T47D (cell line): ENCODE results near the gene ZBTB16.

Source experiments
- DNase-seq, 2 experiments: peaks; one replicate each; pipeline versions ENCODE4 v3.0.0 to v3.0.0-alpha.2; 2011 to 2012; ENCODE audit warnings: low read depth in 1 of 2, low spot score in 1 of 2
- JUND ChIP-seq: IDR thresholded peaks from 2 replicates; pipeline ENCODE4 v1.6.1; 2012; ENCODE audit warnings: low read depth
- in situ Hi-C: cut with HindIII; loops from 2 replicates; pipeline ENCODE4 v1.10.0; 2016; ENCODE audit warnings: low sequenced_read_pairs, low pct_unique_long_range_greater_than_20kb

Gene ZBTB16

GRCh38 chr11:114230031-114230704 lies 170.7 kb downstream of the ZBTB16 start:
- DNase-seq, result no peak
- in situ Hi-C loops, result no loop called here
- no peak for TF ChIP-seq JUND

DNA sequence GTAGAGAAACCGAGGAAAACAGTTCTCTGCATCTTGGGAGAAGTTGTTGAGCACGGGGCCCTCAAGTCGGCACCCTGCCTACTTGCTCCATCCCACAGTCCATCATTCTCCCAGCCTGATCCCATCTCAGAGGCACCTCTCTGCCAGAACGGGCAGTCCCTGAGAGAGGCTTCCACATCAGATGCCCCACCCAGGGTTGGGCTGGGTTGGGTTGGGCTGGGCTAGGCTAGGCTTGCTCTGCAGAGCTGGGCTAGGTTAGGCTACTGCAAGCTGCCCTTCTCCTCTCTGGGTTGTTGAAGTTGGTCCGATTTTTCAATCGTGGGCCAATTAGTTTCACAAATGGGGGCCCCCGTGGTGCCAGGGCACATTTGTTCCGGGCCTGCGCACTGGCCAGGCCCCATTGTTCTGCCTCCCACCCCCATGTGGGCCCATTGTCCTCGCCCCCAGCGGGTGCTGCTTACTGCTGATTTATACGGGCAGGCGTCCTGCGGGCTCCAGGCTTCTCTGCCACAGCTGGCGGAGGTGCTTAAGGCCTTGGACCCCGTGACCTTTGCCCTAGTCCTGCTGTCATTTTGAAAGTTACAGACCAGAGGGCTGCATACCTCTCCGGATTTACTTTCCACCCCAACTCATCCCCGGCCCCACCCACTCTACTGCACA lies 173.0 kb downstream of the ZBTB16 start:
- DNase-seq, result no peak
- in situ Hi-C loops, result no loop called here
- no peak for TF ChIP-seq JUND

- DNase-seq, result peak; percentile 81 to 93
- TF ChIP-seq JUND, result no peak
- in situ Hi-C loops, result no loop called here
These were observed 174.2 kb downstream of the ZBTB16 start for GRCh38 chr11:114233755-114234154.

GRCh38 chr11:114236829-114237228 lies 177.3 kb downstream of the ZBTB16 start:
- in situ Hi-C loops, result no loop called here
- DNase-seq, result no peak
- no peak for TF ChIP-seq JUND

DNA sequence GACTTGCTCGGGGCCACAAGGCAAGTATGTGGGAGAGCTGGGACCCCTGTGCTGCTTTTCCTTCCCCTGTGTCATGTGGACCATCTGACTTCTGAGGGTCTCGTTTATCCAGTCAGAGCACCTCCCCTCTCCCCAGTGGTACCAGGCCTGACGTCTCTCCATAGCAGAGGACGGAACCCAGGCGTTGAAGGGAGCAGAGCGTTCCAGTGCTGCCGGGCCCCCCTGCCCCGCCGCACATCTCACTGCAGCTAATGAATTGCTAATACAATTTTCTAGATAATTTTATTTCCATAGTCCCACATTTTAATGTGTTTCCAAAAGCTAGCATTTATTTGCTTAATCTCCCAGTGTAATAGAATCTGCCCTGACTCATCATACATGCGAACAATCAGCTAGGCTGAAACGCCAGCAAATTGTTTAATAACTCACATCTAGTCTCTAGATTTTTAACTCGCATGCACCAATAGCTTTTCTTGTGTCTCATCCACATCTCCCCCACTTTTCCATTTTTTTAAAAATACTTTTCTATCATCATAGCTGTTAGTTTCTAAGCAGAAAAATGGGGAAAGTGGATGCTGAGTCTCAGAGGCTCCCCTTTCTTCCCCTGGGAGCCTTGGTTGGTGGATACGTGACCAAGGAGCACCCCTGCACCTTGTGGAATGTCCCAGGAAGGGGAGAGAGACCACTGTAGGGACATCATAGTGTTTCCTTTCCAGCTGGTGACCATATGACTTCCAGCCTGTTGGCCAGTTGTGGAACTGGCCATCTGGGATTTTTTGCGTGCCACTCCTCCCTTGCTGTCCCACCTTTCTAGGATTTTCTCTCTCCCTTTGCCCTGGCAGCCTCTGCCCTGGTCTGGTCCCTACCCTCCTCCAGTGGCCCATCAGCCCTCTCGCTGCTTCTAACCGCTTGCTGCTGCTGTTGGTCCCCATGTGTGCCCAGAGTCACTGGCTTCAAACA lies 178.1 kb downstream of the ZBTB16 start:
- in situ Hi-C loops, result no loop called here
- TF ChIP-seq JUND, result no peak
- no peak for DNase-seq

DNA sequence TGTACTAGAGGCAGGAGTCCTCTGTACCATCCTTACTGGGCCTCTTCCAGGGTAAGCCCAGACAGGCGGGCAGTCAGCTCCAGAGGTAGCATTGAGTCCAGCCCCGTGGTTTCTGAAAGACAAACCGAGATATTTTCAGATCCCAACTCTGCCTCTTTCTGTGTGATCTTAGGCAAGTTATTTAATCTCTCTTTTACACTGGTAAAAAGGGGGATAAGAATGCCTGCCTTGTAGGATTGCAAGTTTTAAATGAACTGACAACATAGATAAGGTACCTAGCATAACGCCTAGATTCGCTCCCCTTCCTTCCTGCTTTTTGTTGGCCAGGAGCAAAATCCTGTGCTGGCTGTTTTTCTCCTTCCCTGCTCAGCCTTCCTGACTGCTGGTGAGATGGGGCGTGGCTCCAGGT lies 180.2 kb downstream of the ZBTB16 start:
- DNase-seq, result no peak

GRCh38 chr11:114242032-114242431 lies 182.5 kb downstream of the ZBTB16 start:
- in situ Hi-C loops, result no loop called here
- DNase-seq, result no peak
- TF ChIP-seq JUND, result no peak

More for the DNA sequence above, 180.2 kb downstream of the ZBTB16 start:
- in situ Hi-C loops, result no loop called here
- no peak for TF ChIP-seq JUND

GRCh38 chr11:114243461-114244372 lies 184.2 kb downstream of the ZBTB16 start:
- in situ Hi-C loops, result no loop called here
- TF ChIP-seq JUND, result no peak
- no peak for DNase-seq

DNA sequence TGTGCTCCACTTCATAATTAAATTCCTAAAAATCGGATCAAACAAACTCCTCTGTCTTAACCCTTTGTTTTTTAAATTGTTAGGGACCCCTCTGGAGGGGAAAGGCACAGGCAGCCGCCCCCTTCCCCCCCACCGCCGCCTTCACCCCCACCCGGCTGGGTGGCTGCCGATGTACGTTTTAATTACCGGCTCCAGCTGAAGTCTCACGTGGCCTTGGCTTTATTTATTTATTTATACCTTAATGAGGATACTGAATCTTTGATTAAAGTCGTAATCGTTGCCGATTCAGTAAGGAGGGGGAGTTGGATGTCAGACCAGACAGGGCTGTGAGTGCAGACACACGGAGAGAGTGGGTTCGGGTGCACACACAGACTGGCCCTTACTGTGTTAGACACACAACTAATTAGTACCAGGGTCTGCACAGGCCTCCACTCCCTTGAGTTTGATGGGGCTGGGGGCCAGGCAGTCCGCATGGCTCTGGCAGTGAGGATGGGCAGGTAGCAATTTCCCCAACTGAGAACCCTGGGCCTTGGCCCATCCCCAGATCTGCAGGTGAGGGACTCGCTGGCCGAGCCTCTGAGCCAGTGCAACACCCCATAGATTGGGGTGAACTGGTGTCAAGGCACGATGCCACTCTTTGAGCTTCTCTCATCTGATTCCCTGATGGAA lies 185.3 kb downstream of the ZBTB16 start:
- in situ Hi-C loops, result no loop called here
- no peak for TF ChIP-seq JUND
- no peak for DNase-seq

DNA sequence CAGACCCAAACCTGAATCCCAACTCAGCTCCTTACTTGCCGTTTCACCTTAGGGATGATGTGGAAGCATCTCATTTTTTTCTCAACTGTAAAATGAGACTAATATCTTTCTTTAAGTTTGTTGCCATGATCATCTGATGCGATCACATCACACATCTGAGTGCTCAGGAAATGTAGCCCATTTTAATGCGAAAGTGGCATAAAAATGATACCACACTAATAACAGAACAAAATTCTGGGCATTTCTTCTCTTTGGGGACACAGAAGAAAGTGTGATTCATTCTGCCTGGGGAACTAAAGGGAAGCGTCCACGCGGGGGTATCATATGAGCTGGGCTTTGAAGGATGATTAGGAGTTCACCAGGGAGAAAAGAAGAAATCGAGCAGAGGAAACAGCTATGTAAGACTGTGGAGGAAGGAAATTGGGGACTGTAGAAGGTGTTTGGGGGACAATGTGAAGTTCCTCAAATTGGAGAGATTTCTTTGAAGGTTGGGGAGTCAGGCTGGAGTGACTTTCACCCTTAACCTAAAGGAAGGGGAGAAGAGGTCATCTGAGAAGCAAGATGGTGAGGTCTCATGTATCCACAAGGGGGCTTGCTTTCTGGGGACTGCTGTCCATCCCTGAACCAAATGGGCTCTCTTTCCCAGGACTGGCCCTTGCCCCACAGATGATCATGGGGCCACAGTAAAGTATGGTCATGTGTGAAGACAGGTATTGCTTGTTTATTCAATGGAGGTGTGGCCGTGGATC lies 187.0 kb downstream of the ZBTB16 start:
- DNase-seq, result no peak
- no peak for TF ChIP-seq JUND
- in situ Hi-C loops, result no loop called here
